ENCODE data around the gene GSTP1. TPM values are rescaled to one million over a fixed set of nuclear protein-coding genes. Genes with fewer than 3 reads are reported as not detected.

The GSTP1 gene
- total RNA-seq (ENCODE audit: low replicate concordance), result 443 and 1,598 TPM in 2 replicates

GRCh38 chr11:67583247-67584204, at the start of gene GSTP1:
Gene GSTP1, plus strand, starts transcription at chr11:67583812. Its CDS starts 32 bp downstream, at chr11:67583844.

GRCh38 chr11:67606492-67607295, 23.1 kb downstream of the GSTP1 start, which contains the start of gene NDUFV1:
Gene NDUFV1, plus strand, starts transcription at chr11:67606936. Its CDS starts 69 bp downstream, at chr11:67607005.

GRCh38 chr11:67629386-67630227, 46.0 kb downstream of the GSTP1 start, which contains the start of gene NUDT8:
Gene NUDT8, minus strand, starts transcription at chr11:67629937. Its CDS starts 26 bp downstream, at chr11:67629911.

Other genes with a start within 250 kb of the GSTP1 start
- gene POLD4, start 230.3 kb upstream of the GSTP1 start, total RNA-seq (ENCODE audit: low replicate concordance), result 24.2 and 71.2 TPM in 2 replicates
- gene CLCF1, start 210.2 kb upstream of the GSTP1 start, total RNA-seq (ENCODE audit: low replicate concordance), result 1.8 and 3.9 TPM in 2 replicates
- 4.1 and 4.8 TPM in 2 replicates for gene RAD9A, start 191.8 kb upstream of the GSTP1 start, total RNA-seq (ENCODE audit: low replicate concordance)
- gene PPP1CA, start 182.0 kb upstream of the GSTP1 start, total RNA-seq (ENCODE audit: low replicate concordance), result 81.6 and 202 TPM in 2 replicates
- not detected in 2 replicates for gene TBC1D10C, start 179.7 kb upstream of the GSTP1 start, total RNA-seq (ENCODE audit: low replicate concordance)
- gene CARNS1, start 168.1 kb upstream of the GSTP1 start, total RNA-seq (ENCODE audit: low replicate concordance), result under 0.01 and 0.30 TPM in 2 replicates
- 24.3 and 55.9 TPM in 2 replicates for gene RPS6KB2, start 155.3 kb upstream of the GSTP1 start, total RNA-seq (ENCODE audit: low replicate concordance)
- 0.23 and 0.30 TPM in 2 replicates for gene PTPRCAP, start 146.1 kb upstream of the GSTP1 start, total RNA-seq (ENCODE audit: low replicate concordance)
- gene CORO1B, start 140.3 kb upstream of the GSTP1 start, total RNA-seq (ENCODE audit: low replicate concordance), result 147 and 225 TPM in 2 replicates
- not detected in 2 replicates for gene GPR152, start 131.1 kb upstream of the GSTP1 start, total RNA-seq (ENCODE audit: low replicate concordance)
- gene CABP4, start 128.5 kb upstream of the GSTP1 start, total RNA-seq (ENCODE audit: low replicate concordance), result not detected in 2 replicates
- 4.1 and 24.4 TPM in 2 replicates for gene TMEM134, start 114.6 kb upstream of the GSTP1 start, total RNA-seq (ENCODE audit: low replicate concordance)
- 128 and 227 TPM in 2 replicates for gene AIP, start 100.8 kb upstream of the GSTP1 start, total RNA-seq (ENCODE audit: low replicate concordance)
- 26.0 and 28.7 TPM in 2 replicates for gene PITPNM1, start 78.4 kb upstream of the GSTP1 start, total RNA-seq (ENCODE audit: low replicate concordance)
- 2.8 and 16.2 TPM in 2 replicates for gene CDK2AP2, start 75.7 kb upstream of the GSTP1 start, total RNA-seq (ENCODE audit: low replicate concordance)
- gene CABP2, start 60.4 kb upstream of the GSTP1 start, total RNA-seq (ENCODE audit: low replicate concordance), result not detected in 2 replicates
- 201 and 458 TPM in 2 replicates for gene NDUFV1, start 23.1 kb downstream of the GSTP1 start, total RNA-seq (ENCODE audit: low replicate concordance)
- gene NUDT8, start 46.1 kb downstream of the GSTP1 start, total RNA-seq (ENCODE audit: low replicate concordance), result 3.6 and 4.4 TPM in 2 replicates
- not detected in 2 replicates for gene TBX10, start 56.0 kb downstream of the GSTP1 start, total RNA-seq (ENCODE audit: low replicate concordance)
- not detected in 2 replicates for gene ACY3, start 66.9 kb downstream of the GSTP1 start, total RNA-seq (ENCODE audit: low replicate concordance)
- gene ALDH3B2, start 90.8 kb downstream of the GSTP1 start, total RNA-seq (ENCODE audit: low replicate concordance), result not detected in 2 replicates